ENCODE data around the gene FURIN. TPM values are rescaled to one million over a fixed set of nuclear protein-coding genes. Genes with fewer than 3 reads are reported as not detected.

FURIN gene
- total RNA-seq, 4 donors from 2014 or later: 76.7 to 159 (median 118) TPM

- Histone ChIP-seq H3K4me1 (peaks cover 5 to 7% of the 10 kb centered on the region in 2 donors), H3K27me3 (no peaks in the 10 kb centered on the region), H3K4me3 (no peak overlapping the region), H3K27ac (no peak overlapping the region), H3K36me3 (peaks cover 0 to 71% of the 10 kb centered on the region in 2 donors), H3K9me3 (no peaks in the 10 kb centered on the region)
- ATAC-seq: no peak
- TF ChIP-seq POLR2A (IDR thresholded peaks at IDR 0.05): no peak
- TF ChIP-seq CTCF (IDR thresholded peaks at IDR 0.05 in 4 of 5, conservative IDR thresholded peaks at IDR 0.05 in 1 of 5): no peak
- intact Hi-C loops (cut with DNase I; ENCODE audit: low total_unique reads) (loop anchor here (10.0 kb wide), 1 partner anchor 555 kb away; no protein-coding TSS in a partner anchor), in situ Hi-C loops (cut with MboI; ENCODE audit: low sequenced_read_pairs in 4 of 4) (loop anchor here (25.0 kb wide), 3 partner anchors 168 to 568 kb away; partner anchors contain the start of gene BLM (in 2 of the 4))
- DNase-seq: no peak
Measured at GRCh38 chr15:90879730-90880366, 11.5 kb downstream of the FURIN start.

GRCh38 chr15:90880381-90881145 is 12.2 kb downstream of the FURIN start:
- no peaks in the 10 kb centered on the region for H3K9me3 ChIP-seq
- peaks cover 5 to 7% of the 10 kb centered on the region in 2 donors for H3K4me1 ChIP-seq
- H3K36me3 ChIP-seq: peaks cover 0 to 70% of the 10 kb centered on the region in 2 donors
- ATAC-seq (no peak), DNase-seq (no peak)
- no peak overlapping the region for H3K27ac ChIP-seq
- H3K27me3 ChIP-seq: no peaks in the 10 kb centered on the region
- TF ChIP-seq CTCF (IDR thresholded peaks at IDR 0.05 in 4 of 5, conservative IDR thresholded peaks at IDR 0.05 in 1 of 5) (no peak), POLR2A (IDR thresholded peaks at IDR 0.05) (no peak)
- in situ Hi-C loops (cut with MboI; ENCODE audit: low sequenced_read_pairs in 4 of 4) (loop anchor here (25.0 kb wide), 3 partner anchors 168 to 568 kb away; partner anchors contain the start of gene BLM (in 2 of the 4)), intact Hi-C loops (cut with DNase I; ENCODE audit: low total_unique reads) (loop anchor here (10.0 kb wide), 1 partner anchor 556 kb away; no protein-coding TSS in a partner anchor)
- no peak overlapping the region for H3K4me3 ChIP-seq

GRCh38 chr15:90881181-90881977 is 13.0 kb downstream of the FURIN start:
- Histone ChIP-seq H3K36me3 (peaks cover 0 to 62% of the 10 kb centered on the region in 2 donors), H3K9me3 (no peaks in the 10 kb centered on the region), H3K27ac (no peak overlapping the region), H3K4me1 (peaks cover 7 to 8% of the 10 kb centered on the region in 2 donors), H3K27me3 (no peaks in the 10 kb centered on the region), H3K4me3 (no peak overlapping the region)
- intact Hi-C loops (cut with DNase I; ENCODE audit: low total_unique reads) (loop anchor here (10.0 kb wide), 1 partner anchor 557 kb away; no protein-coding TSS in a partner anchor), in situ Hi-C loops (cut with MboI; ENCODE audit: low sequenced_read_pairs in 4 of 4) (loop anchor here (25.0 kb wide), 3 partner anchors 169 to 569 kb away; partner anchors contain the start of gene BLM (in 2 of the 4))
- ATAC-seq (no peak), DNase-seq (no peak)
- TF ChIP-seq CTCF (IDR thresholded peaks at IDR 0.05 in 4 of 5, conservative IDR thresholded peaks at IDR 0.05 in 1 of 5) (no peak), POLR2A (IDR thresholded peaks at IDR 0.05) (no peak)

- H3K4me3 ChIP-seq: no peak overlapping the region
- H3K9me3 ChIP-seq: no peaks in the 10 kb centered on the region
- H3K4me1 ChIP-seq: peaks cover 7 to 8% of the 10 kb centered on the region in 2 donors
- intact Hi-C loops (cut with DNase I; ENCODE audit: low total_unique reads): loop anchor here (10.0 kb wide), 1 partner anchor 557 kb away; no protein-coding TSS in a partner anchor
- no peak for TF ChIP-seq CTCF (IDR thresholded peaks at IDR 0.05 in 4 of 5, conservative IDR thresholded peaks at IDR 0.05 in 1 of 5)
- no peak for TF ChIP-seq POLR2A (IDR thresholded peaks at IDR 0.05)
- in situ Hi-C loops (cut with MboI; ENCODE audit: low sequenced_read_pairs in 4 of 4): loop anchor here (25.0 kb wide), 3 partner anchors 170 to 570 kb away; partner anchors contain the start of gene BLM (in 2 of the 4)
- DNase-seq: no peak
- ATAC-seq: no peak
- no peaks in the 10 kb centered on the region for H3K27me3 ChIP-seq
- H3K36me3 ChIP-seq: peaks cover 0 to 55% of the 10 kb centered on the region in 2 donors
- H3K27ac ChIP-seq: peak overlapping the region in 3 of 4 donors; percentile 86 to 90 (median 88)
Measured at GRCh38 chr15:90881978-90882721, 13.8 kb downstream of the FURIN start.

Measured in gastrocnemius medialis (tissue), 4 donors.